ENCODE measurements around the gene RAB7B.

DNA sequence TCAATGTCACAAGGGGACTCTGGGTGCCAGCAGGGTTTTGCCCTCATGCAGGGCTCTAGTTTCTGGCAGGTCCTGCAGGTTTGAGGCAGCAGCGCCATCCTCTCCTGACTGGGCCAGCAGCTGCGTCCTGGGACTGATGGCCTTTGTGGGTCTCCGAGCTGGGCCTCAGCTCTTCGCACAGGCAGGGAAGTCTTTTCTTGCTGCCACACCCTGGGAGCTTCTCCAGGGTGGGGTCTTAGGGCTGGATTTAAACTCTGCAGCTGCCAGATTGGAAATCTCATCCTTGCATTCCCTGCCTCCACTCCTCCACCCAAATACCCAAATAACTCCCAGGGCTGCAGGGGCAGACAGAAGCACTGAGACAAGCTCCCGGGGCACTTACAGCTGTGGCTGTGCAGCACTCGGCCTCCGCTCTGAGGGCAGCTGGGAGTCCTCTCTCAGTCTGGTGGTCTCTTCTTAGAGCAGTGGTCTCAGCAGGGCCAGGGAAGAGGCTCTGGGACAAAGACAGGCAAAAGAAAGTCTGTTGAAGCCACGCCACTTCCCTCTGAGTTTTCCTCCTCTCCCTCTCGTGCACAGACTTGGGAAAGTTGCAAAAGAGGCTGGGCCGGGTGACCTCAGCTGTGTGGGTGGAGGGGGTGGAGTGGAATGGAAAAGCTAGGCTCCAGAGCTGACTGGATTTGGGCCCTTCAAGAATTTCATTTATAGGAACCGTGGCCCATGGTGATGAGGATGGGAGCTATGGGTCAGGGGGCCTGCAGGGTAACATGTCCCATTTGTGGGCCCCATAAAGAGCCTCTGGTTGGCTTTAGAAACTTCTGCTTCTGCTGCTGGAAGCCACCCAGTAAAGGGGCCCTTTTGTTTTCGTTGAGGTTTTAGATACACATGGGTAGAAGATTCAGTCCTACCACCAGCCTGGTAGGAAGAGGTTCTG lies at the start of gene RAB7B:
- TF ChIP-seq, protein P1, sequence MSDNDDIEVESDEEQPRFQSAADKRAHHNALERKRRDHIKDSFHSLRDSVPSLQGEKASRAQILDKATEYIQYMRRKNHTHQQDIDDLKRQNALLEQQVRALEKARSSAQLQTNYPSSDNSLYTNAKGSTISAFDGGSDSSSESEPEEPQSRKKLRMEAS (IDR thresholded peaks at IDR 0.05), result no peak
- TF ChIP-seq, protein P2, sequence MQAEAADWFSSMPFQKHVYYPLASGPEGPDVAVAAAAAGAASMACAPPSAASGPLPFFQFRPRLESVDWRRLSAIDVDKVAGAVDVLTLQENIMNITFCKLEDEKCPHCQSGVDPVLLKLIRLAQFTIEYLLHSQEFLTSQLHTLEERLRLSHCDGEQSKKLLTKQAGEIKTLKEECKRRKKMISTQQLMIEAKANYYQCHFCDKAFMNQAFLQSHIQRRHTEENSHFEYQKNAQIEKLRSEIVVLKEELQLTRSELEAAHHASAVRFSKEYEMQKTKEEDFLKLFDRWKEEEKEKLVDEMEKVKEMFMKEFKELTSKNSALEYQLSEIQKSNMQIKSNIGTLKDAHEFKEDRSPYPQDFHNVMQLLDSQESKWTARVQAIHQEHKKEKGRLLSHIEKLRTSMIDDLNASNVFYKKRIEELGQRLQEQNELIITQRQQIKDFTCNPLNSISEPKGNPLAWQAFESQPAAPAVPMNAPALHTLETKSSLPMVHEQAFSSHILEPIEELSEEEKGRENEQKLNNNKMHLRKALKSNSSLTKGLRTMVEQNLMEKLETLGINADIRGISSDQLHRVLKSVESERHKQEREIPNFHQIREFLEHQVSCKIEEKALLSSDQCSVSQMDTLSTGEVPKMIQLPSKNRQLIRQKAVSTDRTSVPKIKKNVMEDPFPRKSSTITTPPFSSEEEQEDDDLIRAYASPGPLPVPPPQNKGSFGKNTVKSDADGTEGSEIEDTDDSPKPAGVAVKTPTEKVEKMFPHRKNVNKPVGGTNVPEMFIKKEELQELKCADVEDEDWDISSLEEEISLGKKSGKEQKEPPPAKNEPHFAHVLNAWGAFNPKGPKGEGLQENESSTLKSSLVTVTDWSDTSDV (CRISPR knock-in tag; IDR thresholded peaks at IDR 0.05), result no peak
- TF ChIP-seq REPIN1 (CRISPR knock-in tag; IDR thresholded peaks at IDR 0.05; ENCODE audit: borderline replicate concordance, low read depth) (no peak), ELF4 (CRISPR knock-in tag; IDR thresholded peaks at IDR 0.05; ENCODE audit: borderline replicate concordance) (no peak), KDM3A (CRISPR knock-in tag; IDR thresholded peaks at IDR 0.05; ENCODE audit: low read depth) (no peak), ATM (IDR thresholded peaks at IDR 0.05; ENCODE audit: borderline replicate concordance) (no peak), RFX3 (CRISPR knock-in tag; IDR thresholded peaks at IDR 0.05) (no peak), ZFY (CRISPR knock-in tag; IDR thresholded peaks at IDR 0.05) (no peak)
- TF ChIP-seq, protein P3, sequence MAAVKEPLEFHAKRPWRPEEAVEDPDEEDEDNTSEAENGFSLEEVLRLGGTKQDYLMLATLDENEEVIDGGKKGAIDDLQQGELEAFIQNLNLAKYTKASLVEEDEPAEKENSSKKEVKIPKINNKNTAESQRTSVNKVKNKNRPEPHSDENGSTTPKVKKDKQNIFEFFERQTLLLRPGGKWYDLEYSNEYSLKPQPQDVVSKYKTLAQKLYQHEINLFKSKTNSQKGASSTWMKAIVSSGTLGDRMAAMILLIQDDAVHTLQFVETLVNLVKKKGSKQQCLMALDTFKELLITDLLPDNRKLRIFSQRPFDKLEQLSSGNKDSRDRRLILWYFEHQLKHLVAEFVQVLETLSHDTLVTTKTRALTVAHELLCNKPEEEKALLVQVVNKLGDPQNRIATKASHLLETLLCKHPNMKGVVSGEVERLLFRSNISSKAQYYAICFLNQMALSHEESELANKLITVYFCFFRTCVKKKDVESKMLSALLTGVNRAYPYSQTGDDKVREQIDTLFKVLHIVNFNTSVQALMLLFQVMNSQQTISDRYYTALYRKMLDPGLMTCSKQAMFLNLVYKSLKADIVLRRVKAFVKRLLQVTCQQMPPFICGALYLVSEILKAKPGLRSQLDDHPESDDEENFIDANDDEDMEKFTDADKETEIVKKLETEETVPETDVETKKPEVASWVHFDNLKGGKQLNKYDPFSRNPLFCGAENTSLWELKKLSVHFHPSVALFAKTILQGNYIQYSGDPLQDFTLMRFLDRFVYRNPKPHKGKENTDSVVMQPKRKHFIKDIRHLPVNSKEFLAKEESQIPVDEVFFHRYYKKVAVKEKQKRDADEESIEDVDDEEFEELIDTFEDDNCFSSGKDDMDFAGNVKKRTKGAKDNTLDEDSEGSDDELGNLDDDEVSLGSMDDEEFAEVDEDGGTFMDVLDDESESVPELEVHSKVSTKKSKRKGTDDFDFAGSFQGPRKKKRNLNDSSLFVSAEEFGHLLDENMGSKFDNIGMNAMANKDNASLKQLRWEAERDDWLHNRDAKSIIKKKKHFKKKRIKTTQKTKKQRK (IDR thresholded peaks at IDR 0.05; ENCODE audit: low read length), result no peak
- TF ChIP-seq, protein P4, sequence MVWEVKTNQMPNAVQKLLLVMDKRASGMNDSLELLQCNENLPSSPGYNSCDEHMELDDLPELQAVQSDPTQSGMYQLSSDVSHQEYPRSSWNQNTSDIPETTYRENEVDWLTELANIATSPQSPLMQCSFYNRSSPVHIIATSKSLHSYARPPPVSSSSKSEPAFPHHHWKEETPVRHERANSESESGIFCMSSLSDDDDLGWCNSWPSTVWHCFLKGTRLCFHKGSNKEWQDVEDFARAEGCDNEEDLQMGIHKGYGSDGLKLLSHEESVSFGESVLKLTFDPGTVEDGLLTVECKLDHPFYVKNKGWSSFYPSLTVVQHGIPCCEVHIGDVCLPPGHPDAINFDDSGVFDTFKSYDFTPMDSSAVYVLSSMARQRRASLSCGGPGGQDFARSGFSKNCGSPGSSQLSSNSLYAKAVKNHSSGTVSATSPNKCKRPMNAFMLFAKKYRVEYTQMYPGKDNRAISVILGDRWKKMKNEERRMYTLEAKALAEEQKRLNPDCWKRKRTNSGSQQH (CRISPR knock-in tag; IDR thresholded peaks at IDR 0.05; ENCODE audit: low read depth), result no peak
